ENCODE measurements around the gene PRAMEF1.
A peak's percentile ranks its signal among the peaks of the same experiment; 100 is the strongest.
"Not testable (repeated sequence)": the region's sequence is repeated elsewhere in the genome, so short reads cannot be mapped to it uniquely, and the experiment has no call there.

PRAMEF1 gene

GRCh38 chr1:12791097-12791496 lies at the start of gene PRAMEF1:
TSS of gene PRAMEF1 (plus strand) at chr1:12791397. CDS start at chr1:12793228, 1,831 bp downstream.
- not testable (repeated sequence) for DNase-seq

GRCh38 chr1:12741946-12742345 lies 49.3 kb upstream of the PRAMEF1 start:
- DNase-seq: no peak

- no peak for DNase-seq
Observed at GRCh38 chr1:12745126-12745991, 45.8 kb upstream of the PRAMEF1 start.

GRCh38 chr1:12745992-12746323 lies 45.2 kb upstream of the PRAMEF1 start, which contains the start of gene CFAP107:
TSS of gene CFAP107 (plus strand) at chr1:12746200. CDS start at chr1:12746431, 231 bp downstream.
- DNase-seq: no peak

GRCh38 chr1:12748778-12749355 lies 42.3 kb upstream of the PRAMEF1 start:
- no peak for DNase-seq

GRCh38 chr1:12754738-12755137 lies 36.5 kb upstream of the PRAMEF1 start:
- no peak for DNase-seq

GRCh38 chr1:12756273-12756672 lies 34.9 kb upstream of the PRAMEF1 start:
- DNase-seq: no peak

- DNase-seq: no peak
Observed at GRCh38 chr1:12756768-12757413, 34.3 kb upstream of the PRAMEF1 start.

- no peak for DNase-seq
Observed at GRCh38 chr1:12757836-12758235, 33.4 kb upstream of the PRAMEF1 start.

- peak; percentile 6 for DNase-seq
Observed at GRCh38 chr1:12760256-12760795, 30.9 kb upstream of the PRAMEF1 start.

GRCh38 chr1:12761781-12762180 lies 29.4 kb upstream of the PRAMEF1 start:
- DNase-seq: no peak

- DNase-seq: no peak
Observed at GRCh38 chr1:12762766-12763165, 28.4 kb upstream of the PRAMEF1 start.

- DNase-seq: no peak
Observed at GRCh38 chr1:12763479-12763878, 27.7 kb upstream of the PRAMEF1 start.

- DNase-seq: no peak
Observed at GRCh38 chr1:12764016-12764415, 27.2 kb upstream of the PRAMEF1 start.

GRCh38 chr1:12769031-12769430 lies 22.2 kb upstream of the PRAMEF1 start:
- DNase-seq: no peak

GRCh38 chr1:12769976-12770505 lies 21.2 kb upstream of the PRAMEF1 start:
- no peak for DNase-seq

- no peak for DNase-seq
Observed at GRCh38 chr1:12770620-12771019, 20.6 kb upstream of the PRAMEF1 start.

- no peak for DNase-seq
Observed at GRCh38 chr1:12771186-12771585, 20.0 kb upstream of the PRAMEF1 start.

GRCh38 chr1:12772520-12772919 lies 18.7 kb upstream of the PRAMEF1 start:
- no peak for DNase-seq

- no peak for DNase-seq
Observed at GRCh38 chr1:12773438-12773837, 17.8 kb upstream of the PRAMEF1 start, which contains the start of gene PRAMEF12. TSS of gene PRAMEF12 (plus strand) at chr1:12773738. CDS start at chr1:12774868, 1,130 bp downstream.

- no peak for DNase-seq
Observed at GRCh38 chr1:12774801-12775345, 16.3 kb upstream of the PRAMEF1 start.

- DNase-seq: no peak
Observed at GRCh38 chr1:12775443-12775842, 15.8 kb upstream of the PRAMEF1 start.
